Upper lobe of right lung (tissue), 1 donor: ENCODE measurements around the gene KIF25. TPM values are rescaled to one million over a fixed set of nuclear protein-coding genes. Genes with fewer than 3 reads are reported as not detected.

ENCODE experiments used
- ATAC-seq: fragments of 200-7000 bp; cut with Tn5 transposase; one replicate; pipeline ENCODE4 v1.9.1; 2020; ENCODE audit warnings: mild to moderate bottlenecking, moderate library complexity
- DNase-seq: peaks from one replicate; pipeline ENCODE4 v3.0.0-alpha.2; 2020
- H3K27ac ChIP-seq: fragments of 200-600 bp; one replicate; pipeline ENCODE4 v1.8.0; 2022
- H3K27me3 ChIP-seq: fragments of 200-600 bp; one replicate; pipeline ENCODE4 v1.8.0; 2022; ENCODE audit warnings: mild to moderate bottlenecking
- H3K36me3 ChIP-seq: fragments of 200-600 bp; one replicate; pipeline ENCODE4 v1.8.0; 2022
- H3K4me1 ChIP-seq: fragments of 200-600 bp; one replicate; pipeline ENCODE4 v1.8.0; 2022
- H3K4me3 ChIP-seq: fragments of 200-600 bp; one replicate; pipeline ENCODE4 v1.8.0; 2022; ENCODE audit warnings: mild to moderate bottlenecking
- H3K9me3 ChIP-seq: fragments of 200-600 bp; one replicate; pipeline ENCODE4 v1.8.0; 2022
- CTCF ChIP-seq: fragments of 200-600 bp; IDR thresholded peaks from one replicate; pipeline ENCODE4 v1.8.0; 2022; ENCODE audit warnings: antibody characterized with exemption
- intact Hi-C: fragments of 100-400 bp; cut with DNase I; formaldehyde crosslinking; loops from one replicate; pipeline ENCODE4 v1.11.0; 2022
- total RNA-seq: library from RNA; stranded (reverse); fragmentation: NEBNext Ultra II Directional; extraction: Animal tissue kit (Norgen Biotek cat#: 25700); gene quantifications from one replicate; pipeline ENCODE4 v1.2.1, GENCODE V29; 2021
- donor health status: DM: no; HTN: yes; CAD: no; lungs with severe emphysema.

Gene KIF25
- total RNA-seq, 1 donor from 2014 or later = 0.96 TPM

- H3K9me3 ChIP-seq = peaks cover 4% of the 10 kb centered on the region
- no peaks in the 10 kb centered on the region for H3K4me1 ChIP-seq
- H3K4me3 ChIP-seq = no peak overlapping the region
- intact Hi-C loops = no loop called here
- no peak overlapping the region for H3K27ac ChIP-seq
- no peaks in the 10 kb centered on the region for H3K36me3 ChIP-seq
- no peaks in the 10 kb centered on the region for H3K27me3 ChIP-seq
- DNase-seq (no peak), ATAC-seq (no peak)
- no peak for TF ChIP-seq CTCF
Measured at GRCh38 chr6:168016721-168017525, 19.5 kb downstream of the KIF25 start.

GRCh38 chr6:168017629-168018028, 20.2 kb downstream of the KIF25 start:
- intact Hi-C loops = no loop called here
- Histone ChIP-seq H3K36me3 (no peaks in the 10 kb centered on the region), H3K9me3 (no peaks in the 10 kb centered on the region), H3K4me3 (no peak overlapping the region), H3K27me3 (no peaks in the 10 kb centered on the region), H3K4me1 (no peaks in the 10 kb centered on the region), H3K27ac (no peak overlapping the region)
- no peak for TF ChIP-seq CTCF
- ATAC-seq = no peak
- no peak for DNase-seq

- no peaks in the 10 kb centered on the region for H3K36me3 ChIP-seq
- H3K27me3 ChIP-seq = no peaks in the 10 kb centered on the region
- intact Hi-C loops = no loop called here
- DNase-seq (no peak), ATAC-seq (no peak)
- H3K9me3 ChIP-seq = no peaks in the 10 kb centered on the region
- H3K27ac ChIP-seq = no peak overlapping the region
- no peak overlapping the region for H3K4me3 ChIP-seq
- no peaks in the 10 kb centered on the region for H3K4me1 ChIP-seq
- no peak for TF ChIP-seq CTCF
Measured at GRCh38 chr6:168018664-168019063, 21.2 kb downstream of the KIF25 start.

GRCh38 chr6:168020242-168020641, 22.8 kb downstream of the KIF25 start:
- ATAC-seq (no peak), DNase-seq (no peak)
- no peak overlapping the region for H3K4me3 ChIP-seq
- intact Hi-C loops = no loop called here
- no peak for TF ChIP-seq CTCF
- no peaks in the 10 kb centered on the region for H3K9me3 ChIP-seq
- H3K27me3 ChIP-seq = no peaks in the 10 kb centered on the region
- H3K36me3 ChIP-seq = no peaks in the 10 kb centered on the region
- no peaks in the 10 kb centered on the region for H3K4me1 ChIP-seq
- no peak overlapping the region for H3K27ac ChIP-seq

- intact Hi-C loops = no loop called here
- DNase-seq = no peak
Measured at GRCh38 chr6:168021581-168021980, 24.1 kb downstream of the KIF25 start.

More at GRCh38 chr6:168021581-168021980, 24.1 kb downstream of the KIF25 start:
- no peaks in the 10 kb centered on the region for H3K9me3 ChIP-seq
- no peak for ATAC-seq
- H3K36me3 ChIP-seq = no peaks in the 10 kb centered on the region
- no peaks in the 10 kb centered on the region for H3K27me3 ChIP-seq
- H3K4me1 ChIP-seq = no peaks in the 10 kb centered on the region
- no peak overlapping the region for H3K27ac ChIP-seq
- no peak overlapping the region for H3K4me3 ChIP-seq
- no peak for TF ChIP-seq CTCF
